ENCODE data around the gene SRSF1. TPM values are rescaled to one million over a fixed set of nuclear protein-coding genes. Genes with fewer than 3 reads are reported as not detected.

SRSF1 gene
- total RNA-seq, 1 experiment from 2014 or later, result 462 TPM

DNA sequence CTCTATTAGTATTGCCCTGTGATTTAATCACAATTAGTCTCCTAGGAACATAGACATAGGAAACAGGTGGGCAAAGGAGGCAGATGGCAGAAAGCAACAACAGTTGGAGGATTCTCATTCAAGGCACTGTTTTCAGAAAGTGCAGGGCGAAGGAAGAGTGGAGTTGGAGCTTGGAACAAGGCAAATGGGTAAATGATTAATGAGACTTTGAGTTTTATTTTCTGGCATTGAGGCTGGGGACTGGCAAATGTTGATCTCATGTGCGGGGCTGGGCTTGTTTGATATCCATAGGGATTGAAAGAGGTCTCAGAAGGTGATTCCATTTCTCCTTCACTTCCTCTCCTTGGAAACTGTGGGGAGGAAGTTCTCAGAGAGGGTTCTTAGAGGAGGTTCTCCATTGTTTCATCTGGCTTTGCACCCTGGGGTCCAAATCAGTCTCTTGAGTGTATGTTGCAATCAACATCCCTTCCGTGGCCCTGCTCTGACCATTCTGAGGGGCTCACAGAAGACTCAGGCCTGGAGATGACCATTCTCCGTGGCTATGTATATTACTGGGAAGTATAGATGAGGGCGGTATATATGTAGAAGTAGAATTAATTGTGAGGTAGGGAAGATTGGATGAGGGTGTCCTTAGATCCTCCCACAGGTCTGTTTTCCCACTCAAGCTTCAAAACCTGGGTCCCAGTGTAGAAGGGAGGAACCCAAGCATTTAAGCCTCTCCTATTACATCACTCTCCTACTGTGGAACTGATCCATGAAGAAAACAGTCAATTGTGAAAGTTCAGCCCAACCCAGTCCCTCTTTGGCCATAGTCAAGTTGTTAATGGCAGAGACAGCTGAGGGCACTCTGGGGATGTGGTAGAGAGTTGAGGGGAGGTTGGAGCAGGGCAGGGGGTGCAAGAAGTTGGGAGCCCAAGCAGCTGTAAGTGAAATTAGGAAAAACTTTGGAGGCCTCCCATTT, 36.5 kb upstream of the SRSF1 start:
- no peak overlapping the region for H4K8ac ChIP-seq (replicated peaks; ENCODE audit: insufficient read length, low read depth, low read length)
- no peak overlapping the region for H2BK5ac ChIP-seq (ENCODE audit: insufficient read length, low read length)
- peaks cover 16 to 17% of the 10 kb centered on the region in 2 experiments for H3K4me1 Mint-ChIP-seq
- no peak overlapping the region for H2BK120ac ChIP-seq (ENCODE audit: low read depth, low read length, poor library complexity, severe bottlenecking)
- H3K27me3 Mint-ChIP-seq (ENCODE audit: low read depth), result peaks cover 17% of the 10 kb centered on the region
- no peak overlapping the region for H3K4me3 Mint-ChIP-seq
- no peak overlapping the region; a peak in 1 of 7 replicates for H3K27ac Mint-ChIP-seq
- no peak overlapping the region for H2AFZ ChIP-seq (ENCODE audit: low read length)
- no peak overlapping the region for H2BK20ac ChIP-seq (ENCODE audit: low read depth, low read length, poor library complexity, severe bottlenecking)
- no peak overlapping the region for H4K91ac ChIP-seq (ENCODE audit: insufficient read length, low read depth, low read length)
- no peak overlapping the region for H3K27ac ChIP-seq (ENCODE audit: insufficient read length, low read depth, low read length)
- peaks cover 6 to 7% of the 10 kb centered on the region in 2 experiments; a peak in 4 of 5 replicates for H3K9me3 Mint-ChIP-seq
- no peak overlapping the region for H3K56ac ChIP-seq (ENCODE audit: insufficient read length, low read depth, low read length)
- H3K9ac ChIP-seq (ENCODE audit: extremely low read depth, insufficient read length, low read length), result no peak overlapping the region
- H3K9me3 ChIP-seq (ENCODE audit: control insufficient read depth, low read depth, low read length), result no peaks in the 10 kb centered on the region
- H3K4me2 ChIP-seq (ENCODE audit: insufficient read depth, insufficient read length, low read length), result no peak overlapping the region
- H3K36me3 Mint-ChIP-seq (ENCODE audit: insufficient read depth in 1 of 3, low read depth in 3 of 3), result peaks cover 0 to 4% (median 0%) of the 10 kb centered on the region in 3 experiments; a peak in 2 of 7 replicates
- H3K4me1 ChIP-seq (ENCODE audit: insufficient read depth, low read length), result 0 out of 2 replicates have a peak, but pooled peaks cover 4% of the 10 kb centered on the region
- peaks cover 3% of the 10 kb centered on the region for H3K23me2 ChIP-seq (ENCODE audit: insufficient read length, low read depth, low read length, poor library complexity, severe bottlenecking)
- no CpG with 5 or more reads among the region's 5 CpGs for WGBS (ENCODE audit: extremely low coverage, insufficient read length, low lambda C conversion rate)
- H3T11ph ChIP-seq (ENCODE audit: low read length), result no peak overlapping the region
- H3K14ac ChIP-seq (ENCODE audit: insufficient read depth, low read length), result no peak overlapping the region
- no peak overlapping the region for H2BK12ac ChIP-seq (ENCODE audit: insufficient read length, low read depth, low read length)
- no peak overlapping the region for H4K5ac ChIP-seq (ENCODE audit: insufficient read length, low read depth, low read length)
- no peak overlapping the region for H3K23ac ChIP-seq (ENCODE audit: insufficient read length, low read depth, low read length)
- H2AK5ac ChIP-seq (ENCODE audit: insufficient read length, low read length), result no peak overlapping the region
- no peak overlapping the region for H2BK15ac ChIP-seq (ENCODE audit: low read depth, low read length)
- no peaks in the 10 kb centered on the region for H3K79me2 ChIP-seq (ENCODE audit: insufficient read depth, low read length)
- H3K18ac ChIP-seq (ENCODE audit: insufficient read length, low read depth, low read length), result no peak overlapping the region
- no peak for TF ChIP-seq CTCF (conservative IDR thresholded peaks at IDR 0.05)
- no peak for DNase-seq
- no peak overlapping the region for H3K4ac ChIP-seq (ENCODE audit: low read depth, low read length)
- no peaks in the 10 kb centered on the region for H3K79me1 ChIP-seq (ENCODE audit: insufficient read depth, low read depth, low read length, poor library complexity, severe bottlenecking)
- no peaks in the 10 kb centered on the region; the same call in 1 of the 2 replicates for H3K27me3 ChIP-seq (ENCODE audit: insufficient read depth, low read length)
- no peaks in the 10 kb centered on the region for H4K20me1 ChIP-seq (ENCODE audit: control insufficient read depth, insufficient read depth, insufficient read length)

Measured in H9 (cell line).